Ramos (cell line): Measurements from ENCODE around the gene MB.

Experiments used
- in situ Hi-C: fragments of 300-500 bp; cut with MboI; formaldehyde crosslinking; loops from one replicate; pipeline ENCODE4 v1.14.3; 2022; ENCODE audit warnings: low sequenced_read_pairs; ENCODE audit not compliant: unreplicated experiment

MB gene

DNA sequence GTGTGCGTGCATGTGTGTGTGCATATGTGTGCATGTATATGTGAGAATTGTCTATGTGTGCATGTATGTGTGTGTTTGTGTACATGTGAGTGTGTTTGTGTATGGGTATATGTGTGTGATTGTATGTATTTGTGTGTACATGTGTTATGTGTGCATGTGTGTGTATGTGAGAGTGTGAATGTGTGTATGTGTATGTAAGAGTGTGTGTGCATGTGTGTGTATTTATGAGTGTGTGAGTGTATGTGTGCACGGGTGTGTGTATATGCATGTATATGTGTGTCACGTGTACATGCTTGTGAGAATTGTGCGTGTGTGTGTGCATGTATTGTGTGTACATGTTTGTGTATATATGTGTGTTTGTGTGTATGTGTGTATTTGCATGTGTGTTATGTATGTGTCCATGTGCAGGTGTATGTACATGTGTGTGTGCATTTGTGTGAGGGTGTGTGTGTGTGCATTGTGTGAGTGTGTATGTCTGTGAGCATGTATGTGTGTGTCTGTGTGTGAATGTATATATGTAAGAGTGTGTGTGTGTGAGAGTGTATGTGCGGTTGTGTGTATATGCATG is 16.0 kb downstream of the MB start:
- in situ Hi-C loops, result no loop called here

DNA sequence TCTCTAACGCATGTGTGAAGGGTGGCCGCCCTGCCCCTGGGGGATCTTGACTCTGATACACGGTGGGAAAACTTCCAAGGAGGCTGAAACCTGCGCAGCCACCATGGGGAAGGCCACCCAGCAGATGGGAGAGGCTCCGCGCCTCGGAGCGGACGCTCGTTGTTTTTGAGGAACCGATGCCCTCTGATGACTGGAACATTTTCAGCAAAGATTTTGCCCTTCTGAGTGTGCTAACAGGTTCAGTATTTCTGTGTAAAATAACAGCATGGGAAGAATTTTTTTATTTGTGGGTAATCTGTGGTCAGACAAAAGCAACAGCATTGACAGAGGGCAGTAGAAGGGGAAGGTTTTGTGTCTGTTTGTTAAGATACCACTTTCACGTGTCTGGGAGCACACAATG is 16.7 kb downstream of the MB start:
- in situ Hi-C loops, result no loop called here

DNA sequence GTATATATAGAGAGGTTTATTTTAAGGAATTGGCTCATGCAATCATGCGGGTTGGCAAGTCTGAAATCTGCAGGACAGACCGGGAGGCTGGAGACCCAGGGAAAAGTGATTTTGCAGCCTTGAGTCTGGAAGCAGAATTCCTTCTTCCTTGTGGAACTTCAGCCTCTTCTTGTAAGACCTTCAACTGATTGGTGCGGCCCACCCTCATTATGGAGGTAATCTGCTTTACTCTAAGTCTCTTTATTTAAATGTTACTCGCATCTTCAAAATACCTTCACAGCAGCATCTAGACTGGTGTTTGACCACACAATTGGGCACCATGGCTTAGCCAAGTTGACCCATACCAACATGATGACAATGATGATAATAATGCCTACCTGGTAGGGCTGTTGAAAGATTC is 17.8 kb downstream of the MB start:
- in situ Hi-C loops, result no loop called here

DNA sequence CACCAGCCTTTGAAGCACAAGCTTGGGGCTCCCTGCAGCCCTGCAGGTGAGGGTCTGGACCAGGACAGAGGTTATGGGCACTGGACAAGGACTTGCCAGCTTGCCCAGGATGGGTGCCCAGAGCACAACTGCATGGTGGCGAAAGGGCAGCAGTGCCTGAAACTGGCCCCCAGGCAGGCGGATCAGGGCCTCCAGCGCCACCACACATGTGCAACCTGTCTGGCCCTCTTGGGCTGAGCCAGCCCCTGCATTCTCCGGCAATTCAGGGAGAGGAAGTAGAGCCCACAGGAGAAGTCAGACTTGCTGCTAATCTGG is 18.8 kb downstream of the MB start:
- in situ Hi-C loops, result no loop called here

- in situ Hi-C loops, result no loop called here
Measured at GRCh38 chr22:35597692-35598395, 19.3 kb downstream of the MB start.

- in situ Hi-C loops, result no loop called here
Measured at GRCh38 chr22:35596821-35597220, 20.3 kb downstream of the MB start.

GRCh38 chr22:35594686-35595085 is 22.4 kb downstream of the MB start:
- in situ Hi-C loops, result no loop called here

DNA sequence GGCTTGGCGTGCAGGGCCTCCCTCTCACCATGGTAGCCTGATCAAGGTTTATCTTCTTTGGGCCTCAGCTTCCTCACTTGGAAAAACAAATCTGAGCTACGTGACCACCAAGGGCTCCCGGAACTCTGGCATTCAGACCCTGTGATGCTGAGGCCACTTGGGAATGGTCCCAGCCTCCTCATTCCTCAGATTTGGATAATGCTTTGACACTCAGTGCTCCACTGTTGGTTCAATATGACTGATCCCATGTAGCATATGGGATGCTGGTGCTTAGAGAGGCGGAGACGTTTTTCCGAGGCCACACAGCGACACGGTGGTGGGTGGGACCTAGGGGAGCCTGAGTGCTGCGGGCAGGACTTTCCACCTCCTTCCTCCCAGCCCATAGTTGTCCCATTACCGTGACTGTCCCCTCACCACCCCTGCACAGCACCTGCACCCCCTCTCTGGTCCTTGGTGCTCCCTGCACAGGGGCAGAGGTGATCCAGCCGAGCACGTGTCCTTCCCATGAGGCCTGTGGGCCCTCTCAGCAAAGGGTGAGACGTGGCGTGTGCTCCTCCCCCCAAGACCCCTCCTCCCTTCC is 23.1 kb downstream of the MB start:
- in situ Hi-C loops, result no loop called here

GRCh38 chr22:35593071-35593890 is 23.8 kb downstream of the MB start:
- in situ Hi-C loops, result no loop called here

- in situ Hi-C loops, result no loop called here
Measured at GRCh38 chr22:35592418-35592967, 24.6 kb downstream of the MB start.

GRCh38 chr22:35591714-35592417 is 25.3 kb downstream of the MB start:
- in situ Hi-C loops, result no loop called here

GRCh38 chr22:35590634-35591295 is 26.4 kb downstream of the MB start:
- in situ Hi-C loops, result no loop called here

DNA sequence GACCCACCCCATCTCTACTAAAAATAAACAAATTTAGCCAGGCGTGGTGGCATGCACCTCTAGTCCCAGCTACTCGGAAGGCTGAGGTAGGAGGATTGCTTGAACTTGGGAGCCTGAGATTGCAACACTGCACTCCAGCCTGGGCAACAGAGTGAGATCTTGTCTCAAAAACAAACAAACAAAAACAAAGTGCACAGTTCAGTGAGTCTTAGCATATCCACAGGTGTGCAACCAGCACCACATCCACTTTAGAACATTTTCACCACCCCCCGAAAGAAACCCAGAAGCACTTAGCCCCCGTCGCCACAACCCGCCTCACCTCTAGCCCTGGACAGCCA is 27.4 kb downstream of the MB start:
- in situ Hi-C loops, result loop anchor here (5.0 kb wide), 1 partner anchor 237 kb away; no protein-coding TSS in a partner anchor

DNA sequence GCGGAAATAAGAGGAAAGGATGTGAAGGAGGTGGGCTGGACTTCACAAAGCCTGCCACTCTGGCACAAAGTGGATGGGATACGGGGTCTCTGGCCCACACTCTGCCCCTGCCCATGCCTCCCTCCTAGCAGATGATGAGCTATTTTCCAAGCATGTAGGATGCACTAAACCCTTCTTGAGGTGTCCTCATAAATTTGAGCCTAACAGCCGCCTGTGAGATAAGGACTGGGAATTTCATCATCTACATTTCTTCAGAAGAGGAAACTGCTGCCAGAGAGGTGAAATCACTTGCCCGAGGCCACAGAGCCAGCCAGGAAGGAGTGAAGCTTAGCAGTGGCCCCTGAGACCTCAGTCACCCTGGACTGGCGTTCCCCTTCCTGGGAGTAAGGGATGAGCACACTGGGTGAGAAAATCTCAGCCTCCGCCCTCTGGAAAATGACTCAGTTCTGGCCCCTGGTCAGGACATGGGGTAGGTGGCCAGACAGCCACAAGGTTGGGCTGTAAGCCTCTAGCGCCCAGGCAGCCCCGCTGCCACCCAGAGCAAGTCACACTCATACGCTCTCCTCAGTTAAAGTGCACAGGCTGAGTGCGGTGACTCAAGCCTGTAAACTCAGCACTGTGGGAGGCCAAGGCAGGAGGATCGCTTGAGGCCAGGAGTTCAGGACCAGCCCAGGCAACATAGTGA is 27.9 kb downstream of the MB start:
- in situ Hi-C loops, result loop anchor here (5.0 kb wide), 1 partner anchor 237 kb away; no protein-coding TSS in a partner anchor

DNA sequence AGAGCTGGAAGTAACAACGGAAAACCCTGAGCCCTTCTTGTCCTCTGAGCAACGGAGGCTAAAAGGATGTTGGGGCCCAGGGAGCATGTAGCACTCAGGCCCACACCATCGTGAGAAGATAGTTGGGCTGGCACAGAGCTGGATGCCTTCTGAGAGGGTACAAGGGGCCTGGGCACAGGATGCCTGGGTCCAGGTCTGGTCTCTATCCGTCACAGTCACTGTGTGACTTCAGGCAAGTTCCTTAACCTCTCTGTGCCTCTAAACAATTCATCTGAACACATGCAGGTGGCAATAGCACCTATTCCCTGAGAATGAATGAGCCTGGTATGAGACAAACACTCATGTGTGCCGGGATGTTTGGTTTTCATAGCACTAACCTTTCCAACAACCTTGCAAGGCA is 29.2 kb downstream of the MB start:
- in situ Hi-C loops, result loop anchor here (5.0 kb wide), 1 partner anchor 236 kb away; no protein-coding TSS in a partner anchor

- in situ Hi-C loops, result loop anchor here (5.0 kb wide), 1 partner anchor 235 kb away; no protein-coding TSS in a partner anchor
Measured at GRCh38 chr22:35587447-35587870, 29.7 kb downstream of the MB start.

- in situ Hi-C loops, result loop anchor here (5.0 kb wide), 1 partner anchor 234 kb away; no protein-coding TSS in a partner anchor
Measured at GRCh38 chr22:35586771-35587170, 30.4 kb downstream of the MB start.

DNA sequence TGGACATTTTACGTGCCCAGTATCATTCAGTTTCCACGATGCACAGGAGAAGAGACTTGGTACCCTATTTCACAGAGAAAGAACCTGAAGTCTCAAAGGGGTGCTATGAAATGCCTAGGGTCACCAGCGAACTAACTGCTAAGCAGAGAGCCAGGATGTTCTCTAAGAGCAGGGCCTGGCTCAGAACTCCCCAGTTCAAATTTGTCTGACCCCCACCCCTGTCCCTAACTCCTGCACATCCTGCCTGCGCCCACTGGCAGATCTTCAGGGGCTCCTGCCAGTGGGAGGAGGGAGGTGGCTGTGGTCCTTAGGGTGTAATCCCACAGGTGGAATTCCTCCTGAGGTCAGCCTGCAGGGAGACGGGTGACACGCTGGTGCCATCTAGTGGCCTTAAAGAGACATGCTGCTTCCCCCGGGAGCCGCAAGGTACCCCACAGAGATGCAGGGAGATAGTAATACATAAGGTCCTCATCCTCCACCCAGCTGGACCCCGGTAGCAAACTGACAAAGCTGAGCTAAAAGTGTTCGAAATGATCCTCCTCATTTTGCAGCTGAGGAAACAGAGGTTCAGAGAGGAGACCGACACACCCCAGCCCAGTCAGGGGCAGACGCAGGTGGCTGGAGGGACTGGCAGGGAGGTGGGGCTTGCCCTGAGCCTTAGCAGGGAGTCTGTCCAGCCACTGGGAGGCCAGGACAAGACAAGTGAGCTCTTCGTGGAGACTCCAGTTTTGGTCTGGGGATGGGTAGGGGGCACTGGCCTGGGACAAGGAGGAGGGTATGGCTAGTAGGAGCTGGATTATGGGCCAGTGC is 34.1 kb downstream of the MB start:
- in situ Hi-C loops, result loop anchor here (5.0 kb wide), 1 partner anchor 151 kb away; no protein-coding TSS in a partner anchor
